Measurements from ENCODE around the gene ZNF740.

- no peak for TF ChIP-seq EP300 (IDR thresholded peaks at IDR 0.05; ENCODE audit: borderline replicate concordance in 1 of 2, low read depth in 1 of 2, low read length in 1 of 2)
- TF ChIP-seq POLR2AphosphoS5 (IDR thresholded peaks at IDR 0.05; ENCODE audit: low read depth, low read length) = no peak
- no peak for TF ChIP-seq CTCF (IDR thresholded peaks at IDR 0.05)
These were observed 28.4 kb downstream of the ZNF740 start for GRCh38 chr12:53208877-53209463.
